Stimulated activated CD8-positive, alpha-beta memory T cell treated with anti-CD3 and anti-CD28 coated beads, Interleukin-7, amount 100 ng/mL, for 48 hours (primary cell): Measurements from ENCODE around the gene KCP.
A peak's percentile ranks its signal among the peaks of the same experiment; 100 is the strongest.

ENCODE experiments used
- DNase-seq, 2 donors: peaks; one replicate each; pipeline ENCODE4 v3.0.0-alpha.2; 2020; ENCODE audit warnings: low read depth in 1 of 2; ENCODE audit errors: extremely low read depth in 1 of 2

The KCP gene

GRCh38 chr7:128876586-128876977 is 33.9 kb downstream of the KCP start:
- no peak for DNase-seq

- no peak for DNase-seq
These were observed 34.4 kb downstream of the KCP start for GRCh38 chr7:128876127-128876526.

GRCh38 chr7:128875523-128875948 is 35.0 kb downstream of the KCP start:
- no peak for DNase-seq

GRCh38 chr7:128874140-128875031 is 36.1 kb downstream of the KCP start:
- no peak for DNase-seq

GRCh38 chr7:128873234-128873633 is 37.3 kb downstream of the KCP start:
- DNase-seq: no peak

- no peak for DNase-seq
These were observed 38.1 kb downstream of the KCP start for GRCh38 chr7:128872394-128872824.

GRCh38 chr7:128871050-128871449 is 39.5 kb downstream of the KCP start:
- DNase-seq: no peak

GRCh38 chr7:128869944-128870285 is 40.6 kb downstream of the KCP start:
- no peak for DNase-seq

- peak in 1 of 2 donors; percentile 35 for DNase-seq
These were observed 41.2 kb downstream of the KCP start for GRCh38 chr7:128869138-128869943.

- no peak for DNase-seq
These were observed 41.8 kb downstream of the KCP start for GRCh38 chr7:128868624-128869137.

GRCh38 chr7:128867842-128868623 is 42.5 kb downstream of the KCP start:
- no peak for DNase-seq

- DNase-seq: no peak
These were observed 43.3 kb downstream of the KCP start for GRCh38 chr7:128867241-128867640.

GRCh38 chr7:128865996-128866877 is 44.3 kb downstream of the KCP start:
- DNase-seq: no peak

- DNase-seq: no peak
These were observed 45.2 kb downstream of the KCP start for GRCh38 chr7:128865303-128865702.

GRCh38 chr7:128863433-128863989 is 47.0 kb downstream of the KCP start:
- peak in 1 of 2 donors; percentile 5 for DNase-seq

- peak; percentile 96 for DNase-seq
These were observed 47.7 kb downstream of the KCP start, which contains the start of gene ATP6V1F for GRCh38 chr7:128862571-128863432. TSS of gene ATP6V1F (plus strand) at chr7:128862856. CDS start at chr7:128862905, 49 bp downstream.

- no peak for DNase-seq
These were observed 48.4 kb downstream of the KCP start for GRCh38 chr7:128861957-128862570.
